IPS-18a (cell line): ENCODE measurements around the gene ARMC12.
"Not testable (repeated sequence)": the region's sequence is repeated elsewhere in the genome, so short reads cannot be mapped to it uniquely, and the experiment has no call there.

Experiments
- H3K27ac ChIP-seq: one replicate; pipeline ENCODE4 v1.5.1; 2013; ENCODE audit warnings: low read length
- H3K27me3 ChIP-seq: one replicate; pipeline ENCODE4 v1.6.1; 2013; ENCODE audit warnings: mild to moderate bottlenecking, low read length; ENCODE audit not compliant: control insufficient read depth, insufficient read depth
- H3K36me3 ChIP-seq: one replicate; pipeline ENCODE4 v1.6.1; 2013; ENCODE audit warnings: low read depth, low read length; ENCODE audit not compliant: control insufficient read depth
- H3K4me1 ChIP-seq: one replicate; pipeline ENCODE4 v1.6.1; 2013; ENCODE audit warnings: low read depth, low read length; ENCODE audit not compliant: control insufficient read depth
- H3K4me3 ChIP-seq: one replicate; pipeline ENCODE4 v1.5.1; 2013; ENCODE audit warnings: low read length
- H3K9ac ChIP-seq: one replicate; pipeline ENCODE4 v1.6.1; 2013; ENCODE audit warnings: mild to moderate bottlenecking, low read length, moderate library complexity
- H3K9me3 ChIP-seq: one replicate; pipeline ENCODE4 v1.6.1; 2013; ENCODE audit warnings: low read depth, low read length; ENCODE audit not compliant: control insufficient read depth

The ARMC12 gene

DNA sequence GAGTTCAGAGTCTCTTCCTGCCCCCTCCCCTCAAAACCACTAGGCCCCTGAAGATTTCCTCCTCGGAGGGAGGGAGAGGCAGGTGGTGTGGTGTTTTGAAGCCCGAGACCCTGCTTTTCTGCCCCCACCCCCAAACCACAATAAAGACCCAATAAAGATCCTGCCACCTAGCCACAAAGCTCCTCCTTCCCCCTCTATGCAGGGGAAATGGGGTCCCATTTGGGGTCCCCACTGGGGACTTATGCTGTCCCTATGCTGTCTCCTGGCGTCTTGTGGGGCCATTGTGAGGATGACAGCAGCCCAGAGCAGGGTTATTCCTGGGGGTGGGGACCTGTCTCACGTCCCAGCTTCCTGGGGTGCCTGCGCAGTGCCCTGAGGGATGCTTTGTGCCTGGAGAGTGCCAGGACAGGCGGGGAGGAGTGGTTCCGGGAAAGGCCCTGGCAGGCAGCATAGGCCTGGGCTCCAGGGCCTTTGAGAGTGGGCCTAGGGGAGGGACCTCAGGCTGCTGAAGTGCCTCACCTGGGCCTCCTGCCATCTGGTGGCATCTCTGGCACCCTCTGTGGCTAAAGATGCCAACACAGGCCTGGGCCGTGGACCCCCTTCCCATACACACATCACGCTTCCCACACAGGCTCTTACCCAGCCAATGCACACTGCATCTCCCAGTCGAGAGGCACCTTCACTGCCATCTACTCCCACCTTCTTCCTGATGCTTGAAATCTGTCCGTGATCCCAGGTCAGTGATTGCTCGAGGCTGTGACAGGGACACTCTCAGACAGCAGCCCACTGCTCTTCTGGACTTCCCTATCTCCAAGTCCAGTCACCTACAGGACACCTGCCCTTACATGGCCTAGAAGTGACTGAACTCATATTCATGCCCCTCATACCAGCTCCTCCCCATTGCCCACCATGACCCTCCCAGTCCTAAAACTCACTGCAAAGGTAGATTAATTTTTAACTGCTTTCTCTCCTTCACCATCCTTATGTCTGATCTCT, 7.9 kb upstream of the ARMC12 start:
- H3K4me3 ChIP-seq = peak overlapping the region; percentile 75
- H3K36me3 ChIP-seq = no peaks in the 10 kb centered on the region
- no peak overlapping the region for H3K27ac ChIP-seq
- peaks cover 43% of the 10 kb centered on the region for H3K4me1 ChIP-seq
- H3K9me3 ChIP-seq = no peaks in the 10 kb centered on the region
- peak overlapping the region; percentile 78 for H3K9ac ChIP-seq
- peaks cover 25% of the 10 kb centered on the region for H3K27me3 ChIP-seq

GRCh38 chr6:35729722-35730121, 7.1 kb upstream of the ARMC12 start:
- no peak overlapping the region for H3K4me3 ChIP-seq
- H3K9ac ChIP-seq = no peak overlapping the region
- H3K9me3 ChIP-seq = no peaks in the 10 kb centered on the region
- H3K4me1 ChIP-seq = peaks cover 43% of the 10 kb centered on the region
- H3K27ac ChIP-seq = no peak overlapping the region
- H3K27me3 ChIP-seq = peaks cover 25% of the 10 kb centered on the region
- H3K36me3 ChIP-seq = no peaks in the 10 kb centered on the region

- peaks cover 25% of the 10 kb centered on the region for H3K27me3 ChIP-seq
- peak overlapping the region; percentile 45 for H3K9ac ChIP-seq
- H3K9me3 ChIP-seq = no peaks in the 10 kb centered on the region
- H3K4me3 ChIP-seq = peak overlapping the region; percentile 85
- H3K36me3 ChIP-seq = no peaks in the 10 kb centered on the region
- peaks cover 37% of the 10 kb centered on the region for H3K4me1 ChIP-seq
- peak overlapping the region; percentile 29 for H3K27ac ChIP-seq
Observed at GRCh38 chr6:35730745-35731413, 6.0 kb upstream of the ARMC12 start.

- no peaks in the 10 kb centered on the region for H3K36me3 ChIP-seq
- peak overlapping the region; percentile 66 for H3K27ac ChIP-seq
- peak overlapping the region; percentile 87 for H3K9ac ChIP-seq
- peaks cover 35% of the 10 kb centered on the region for H3K4me1 ChIP-seq
- peaks cover 20% of the 10 kb centered on the region for H3K27me3 ChIP-seq
- H3K9me3 ChIP-seq = no peaks in the 10 kb centered on the region
- H3K4me3 ChIP-seq = peak overlapping the region; percentile 85
Observed at GRCh38 chr6:35731414-35731735, 5.5 kb upstream of the ARMC12 start.

DNA sequence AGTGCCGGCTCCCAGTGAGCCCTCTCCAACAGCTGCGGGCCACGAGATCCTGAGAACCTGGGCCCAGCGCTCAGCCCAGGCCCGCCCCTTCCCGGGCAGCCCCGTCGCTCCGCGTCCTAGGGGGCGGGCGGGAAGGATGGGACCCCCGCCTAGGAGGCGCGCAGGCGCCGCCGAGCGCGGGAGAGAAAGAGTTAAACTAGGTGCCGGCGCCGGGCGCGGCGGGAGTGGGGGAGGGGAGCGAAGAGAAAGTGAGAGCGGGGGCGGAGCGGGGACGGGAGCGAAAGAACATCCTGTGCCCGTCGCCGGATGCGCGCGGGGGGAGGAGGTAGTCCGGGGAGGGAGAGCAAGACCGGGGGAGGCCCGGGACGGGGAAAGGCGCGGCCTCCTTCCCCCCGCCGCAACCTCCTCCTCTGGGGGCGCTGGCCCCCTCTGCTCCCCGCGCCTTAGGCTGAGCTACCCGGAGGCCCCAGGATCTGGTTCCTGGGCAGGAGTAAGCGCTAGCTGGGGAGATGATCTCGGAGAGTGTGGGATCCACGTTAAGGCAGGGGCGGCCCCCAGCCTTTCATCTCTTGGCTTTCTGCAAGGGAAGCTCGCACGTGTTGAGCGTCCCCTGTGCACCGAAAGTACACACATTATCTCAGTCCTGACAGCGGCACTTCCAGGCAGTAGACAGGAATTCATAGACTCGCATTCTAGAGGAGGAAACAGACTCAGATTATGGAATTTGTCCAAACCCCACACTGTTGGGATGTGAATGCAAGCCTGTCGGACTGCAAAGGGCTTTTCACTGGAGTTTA, 4.9 kb upstream of the ARMC12 start:
- H3K4me1 ChIP-seq = peaks cover 30% of the 10 kb centered on the region
- H3K9ac ChIP-seq = peak overlapping the region; percentile 87
- H3K9me3 ChIP-seq = no peaks in the 10 kb centered on the region
- peak overlapping the region; percentile 95 for H3K27ac ChIP-seq
- H3K4me3 ChIP-seq = peak overlapping the region; percentile 85
- peaks cover 14% of the 10 kb centered on the region for H3K27me3 ChIP-seq
- no peaks in the 10 kb centered on the region for H3K36me3 ChIP-seq

GRCh38 chr6:35733633-35734032, 3.2 kb upstream of the ARMC12 start:
- Histone ChIP-seq H3K36me3 (no peaks in the 10 kb centered on the region), H3K27ac (no peak overlapping the region), H3K4me1 (peaks cover 34% of the 10 kb centered on the region)

DNA sequence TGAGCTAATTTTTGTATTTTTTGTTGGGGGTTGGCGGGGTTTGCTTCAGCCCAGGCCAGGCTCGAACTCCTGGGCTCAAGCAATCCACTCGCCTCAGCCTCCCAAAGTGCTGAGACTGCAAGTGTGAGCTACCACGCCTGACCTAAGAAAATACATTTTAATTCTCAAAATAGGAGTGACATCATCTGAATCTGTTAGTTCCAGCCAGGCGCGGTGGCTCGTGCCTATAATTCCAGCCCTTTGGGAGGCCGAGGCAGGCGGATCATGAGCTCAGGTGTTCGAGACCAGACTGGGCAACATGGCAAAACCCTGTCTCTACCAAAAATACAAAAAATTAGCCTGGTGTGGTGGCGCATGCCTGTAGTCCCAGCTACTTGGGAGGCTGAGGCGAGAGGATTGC, 2.5 kb upstream of the ARMC12 start:
- H3K4me1 ChIP-seq = peaks cover 36% of the 10 kb centered on the region
- H3K9me3 ChIP-seq, H3K4me3 ChIP-seq, H3K27me3 ChIP-seq, H3K36me3 ChIP-seq, H3K27ac ChIP-seq, H3K9ac ChIP-seq: not testable (repeated sequence)

More at GRCh38 chr6:35733633-35734032, 3.2 kb upstream of the ARMC12 start:
- Histone ChIP-seq H3K27me3 (peaks cover 9% of the 10 kb centered on the region), H3K4me3 (no peak overlapping the region), H3K9ac (no peak overlapping the region), H3K9me3 (no peaks in the 10 kb centered on the region)

GRCh38 chr6:35735452-35735851, 1.4 kb upstream of the ARMC12 start:
- Histone ChIP-seq H3K36me3 (no peaks in the 10 kb centered on the region), H3K4me3 (no peak overlapping the region), H3K9ac (no peak overlapping the region), H3K27me3 (no peaks in the 10 kb centered on the region), H3K4me1 (peaks cover 40% of the 10 kb centered on the region), H3K27ac (no peak overlapping the region), H3K9me3 (no peaks in the 10 kb centered on the region)

DNA sequence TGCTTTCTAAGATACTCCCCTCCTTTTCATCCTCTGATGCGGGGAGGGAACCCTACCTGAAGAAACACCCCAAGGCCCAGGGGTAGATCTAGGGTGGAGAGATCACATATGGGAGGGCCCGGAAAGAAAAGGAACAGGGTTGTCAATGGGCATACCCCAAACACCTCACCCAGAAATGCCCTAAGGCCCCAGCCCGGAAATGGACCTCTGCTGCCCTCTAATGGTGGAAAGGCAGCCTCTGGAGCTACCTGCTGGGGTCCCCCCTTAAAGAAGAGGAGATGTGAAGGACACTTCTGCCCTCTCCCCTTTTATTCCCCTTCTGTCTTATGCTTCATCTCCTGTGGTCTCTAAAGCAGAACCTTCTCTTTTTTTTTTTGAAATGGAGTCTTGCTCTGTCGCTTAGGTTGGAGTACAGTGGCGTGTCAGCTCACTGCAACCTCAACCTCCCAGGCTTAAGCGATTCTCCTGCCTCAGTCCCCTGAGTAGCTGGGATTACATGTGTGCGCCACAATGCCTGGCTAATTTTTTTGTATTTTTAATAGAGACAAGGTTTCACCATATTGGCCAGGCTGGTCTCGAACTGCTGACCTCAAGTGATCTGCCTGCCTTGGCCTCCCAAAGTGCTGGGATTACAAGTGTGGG, 458 bp upstream of the ARMC12 start:
- no peak overlapping the region for H3K9ac ChIP-seq
- H3K4me1 ChIP-seq = peaks cover 45% of the 10 kb centered on the region
- no peak overlapping the region for H3K4me3 ChIP-seq
- H3K9me3 ChIP-seq = no peaks in the 10 kb centered on the region
- H3K27ac ChIP-seq = no peak overlapping the region
- no peaks in the 10 kb centered on the region for H3K27me3 ChIP-seq
- no peaks in the 10 kb centered on the region for H3K36me3 ChIP-seq

GRCh38 chr6:35737413-35738211, 780 bp downstream of the ARMC12 start:
- Histone ChIP-seq H3K27me3 (no peaks in the 10 kb centered on the region), H3K4me1 (peaks cover 41% of the 10 kb centered on the region), H3K9me3 (no peaks in the 10 kb centered on the region), H3K36me3 (no peaks in the 10 kb centered on the region), H3K9ac (no peak overlapping the region), H3K4me3 (no peak overlapping the region), H3K27ac (no peak overlapping the region)
